Measurements from ENCODE around the gene LARGE1.

Gene LARGE1

DNA sequence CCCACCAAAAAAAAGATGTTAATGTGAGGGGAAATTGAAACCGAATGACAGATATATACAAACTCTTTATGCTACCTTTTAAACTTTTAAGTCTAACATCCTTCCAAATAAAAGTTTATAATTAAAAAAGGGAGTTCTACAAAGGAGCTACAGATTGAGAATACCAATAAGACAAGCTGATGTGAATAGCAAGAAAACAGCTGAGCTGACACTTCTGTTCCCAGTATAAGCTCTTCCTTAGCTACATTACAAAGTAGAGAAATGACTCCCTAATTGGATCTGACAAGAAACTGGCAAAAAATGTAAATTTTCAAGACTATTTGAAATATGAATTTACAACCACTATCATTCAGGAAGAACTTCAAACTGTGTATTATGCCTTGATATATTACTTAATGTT, 567.5 kb downstream of the LARGE1 start:
- WGBS (ENCODE audit: extremely low coverage, insufficient coverage, insufficient read length): no CpG with 5 or more reads among the region's 1 CpG
- no peak overlapping the region for H2AK5ac ChIP-seq (ENCODE audit: low read length)

DNA sequence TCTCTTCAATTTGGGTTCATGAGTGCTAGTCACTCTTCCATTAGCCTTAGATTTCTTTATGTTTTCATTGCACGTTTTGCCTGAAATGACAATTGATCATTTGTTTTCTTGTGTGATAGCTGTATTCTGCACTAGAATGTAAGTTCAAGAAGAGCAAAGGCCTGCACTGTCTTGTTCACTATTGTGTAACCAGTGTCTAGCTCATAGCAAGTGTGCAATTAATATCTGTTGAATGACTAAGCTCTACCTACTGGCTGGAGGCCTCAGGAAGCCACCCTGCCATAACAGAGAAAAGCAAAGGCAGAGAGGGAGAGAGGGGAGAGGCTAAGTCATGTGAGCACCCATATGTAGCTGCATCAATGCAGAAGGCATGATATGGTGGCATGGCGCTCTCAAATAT, 569.3 kb downstream of the LARGE1 start:
- Histone ChIP-seq H2BK5ac (ENCODE audit: low read depth, low read length, poor library complexity) (no peak overlapping the region), H3K36me3 (ENCODE audit: control insufficient read depth in 1 of 2, insufficient read depth in 2 of 2, low read length in 2 of 2) (peaks cover 0 to 2% of the 10 kb centered on the region in 2 experiments), H3K14ac (ENCODE audit: low read length) (no peak overlapping the region), H3K27me3 (ENCODE audit: insufficient read depth, low read length) (no peaks in the 10 kb centered on the region), H3K18ac (ENCODE audit: low read length) (no peak overlapping the region), H2BK120ac (ENCODE audit: insufficient read depth, low read length, poor library complexity) (no peak overlapping the region), H2AK5ac (ENCODE audit: low read length) (no peak overlapping the region), H4K12ac (ENCODE audit: low read depth, low read length) (no peak overlapping the region), H3K79me2 (ENCODE audit: control insufficient read depth, insufficient read depth, low read length, poor library complexity) (no peaks in the 10 kb centered on the region), H2AFZ (ENCODE audit: insufficient read depth, low read length, poor library complexity) (no peak overlapping the region), H3K79me1 (ENCODE audit: low read length) (no peaks in the 10 kb centered on the region), H3K4ac (ENCODE audit: low read depth, low read length) (no peak overlapping the region), H3K9ac (ENCODE audit: low read length) (no peak overlapping the region), H4K91ac (ENCODE audit: low read depth, low read length) (no peak overlapping the region), H3K4me2 (ENCODE audit: low read length) (no peak overlapping the region), H3K4me1 (ENCODE audit: control insufficient read depth in 1 of 2, insufficient read depth in 2 of 2, low read length in 2 of 2) (no peaks in the 10 kb centered on the region), H3K9me3 (ENCODE audit: insufficient read depth, low read depth, low read length) (no peaks in the 10 kb centered on the region), H3K23ac (ENCODE audit: low read length) (no peak overlapping the region), H3K4me3 (ENCODE audit: low read depth, low read length) (no peak overlapping the region), H3K27ac (ENCODE audit: low read depth, low read length) (no peak overlapping the region), H2BK12ac (ENCODE audit: low read length) (no peak overlapping the region), H4K8ac (ENCODE audit: low read depth, low read length) (no peak overlapping the region)
- no CpG with 5 or more reads among the region's 2 CpGs for WGBS (ENCODE audit: extremely low coverage, insufficient coverage, insufficient read length)
- DNase-seq: no peak

More for the DNA sequence above, 567.5 kb downstream of the LARGE1 start:
- no peak overlapping the region for H3K4me3 ChIP-seq (ENCODE audit: low read depth, low read length)
- no peaks in the 10 kb centered on the region for H3K79me2 ChIP-seq (ENCODE audit: control insufficient read depth, insufficient read depth, low read length, poor library complexity)
- H3K4me2 ChIP-seq (ENCODE audit: low read length): no peak overlapping the region
- no peak overlapping the region for H4K12ac ChIP-seq (ENCODE audit: low read depth, low read length)
- no peak overlapping the region for H3K14ac ChIP-seq (ENCODE audit: low read length)
- no peaks in the 10 kb centered on the region for H3K9me3 ChIP-seq (ENCODE audit: insufficient read depth, low read depth, low read length)
- no peaks in the 10 kb centered on the region for H3K27me3 ChIP-seq (ENCODE audit: insufficient read depth, low read length)
- H2BK5ac ChIP-seq (ENCODE audit: low read depth, low read length, poor library complexity): no peak overlapping the region
- H4K8ac ChIP-seq (ENCODE audit: low read depth, low read length): no peak overlapping the region
- H3K27ac ChIP-seq (ENCODE audit: low read depth, low read length): no peak overlapping the region
- H3K4ac ChIP-seq (ENCODE audit: low read depth, low read length): no peak overlapping the region
- H3K23ac ChIP-seq (ENCODE audit: low read length): no peak overlapping the region
- no peak overlapping the region for H2BK12ac ChIP-seq (ENCODE audit: low read length)
- DNase-seq: no peak
- H3K79me1 ChIP-seq (ENCODE audit: low read length): no peaks in the 10 kb centered on the region
- no peak overlapping the region for H2AFZ ChIP-seq (ENCODE audit: insufficient read depth, low read length, poor library complexity)
- no peak overlapping the region for H2BK120ac ChIP-seq (ENCODE audit: insufficient read depth, low read length, poor library complexity)
- no peak overlapping the region for H3K18ac ChIP-seq (ENCODE audit: low read length)
- H3K9ac ChIP-seq (ENCODE audit: low read length): no peak overlapping the region
- H4K91ac ChIP-seq (ENCODE audit: low read depth, low read length): no peak overlapping the region
- no peaks in the 10 kb centered on the region for H3K4me1 ChIP-seq (ENCODE audit: control insufficient read depth in 1 of 2, insufficient read depth in 2 of 2, low read length in 2 of 2)
- H3K36me3 ChIP-seq (ENCODE audit: control insufficient read depth in 1 of 2, insufficient read depth in 2 of 2, low read length in 2 of 2): peaks cover 0 to 5% of the 10 kb centered on the region in 2 experiments

DNA sequence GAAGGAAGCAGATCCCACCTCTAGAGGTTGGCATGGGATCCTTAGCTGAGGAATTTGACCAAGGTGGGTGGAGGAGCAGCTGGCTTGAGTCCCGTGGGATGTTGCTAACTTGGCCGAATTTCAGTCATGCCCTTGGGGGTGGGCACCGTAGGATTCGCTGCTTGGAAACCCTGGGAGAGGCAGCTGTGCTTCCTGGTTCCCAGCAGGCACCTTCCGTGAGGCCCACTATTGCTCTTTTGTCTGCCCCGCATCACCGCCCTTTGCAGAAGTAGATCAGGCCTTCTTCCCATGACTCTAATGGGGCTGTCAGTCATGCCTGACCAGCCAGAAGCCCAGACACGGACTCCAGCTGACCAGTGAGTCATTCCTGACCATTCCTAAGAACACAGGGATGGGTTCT, 569.8 kb downstream of the LARGE1 start:
- Histone ChIP-seq H3K23ac (ENCODE audit: low read length) (no peak overlapping the region), H3K27me3 (ENCODE audit: insufficient read depth, low read length) (no peaks in the 10 kb centered on the region), H3K4ac (ENCODE audit: low read depth, low read length) (no peak overlapping the region), H3K79me2 (ENCODE audit: control insufficient read depth, insufficient read depth, low read length, poor library complexity) (no peaks in the 10 kb centered on the region), H3K27ac (ENCODE audit: low read depth, low read length) (no peak overlapping the region), H3K14ac (ENCODE audit: low read length) (no peak overlapping the region), H3K9ac (ENCODE audit: low read length) (no peak overlapping the region), H3K36me3 (ENCODE audit: control insufficient read depth in 1 of 2, insufficient read depth in 2 of 2, low read length in 2 of 2) (peaks cover 0 to 2% of the 10 kb centered on the region in 2 experiments), H4K12ac (ENCODE audit: low read depth, low read length) (no peak overlapping the region), H2BK12ac (ENCODE audit: low read length) (no peak overlapping the region), H3K18ac (ENCODE audit: low read length) (no peak overlapping the region), H2BK120ac (ENCODE audit: insufficient read depth, low read length, poor library complexity) (no peak overlapping the region), H2AK5ac (ENCODE audit: low read length) (no peak overlapping the region), H3K9me3 (ENCODE audit: insufficient read depth, low read depth, low read length) (no peaks in the 10 kb centered on the region), H4K8ac (ENCODE audit: low read depth, low read length) (no peak overlapping the region), H4K91ac (ENCODE audit: low read depth, low read length) (no peak overlapping the region), H3K4me2 (ENCODE audit: low read length) (no peak overlapping the region), H3K4me1 (ENCODE audit: control insufficient read depth in 1 of 2, insufficient read depth in 2 of 2, low read length in 2 of 2) (no peaks in the 10 kb centered on the region), H3K79me1 (ENCODE audit: low read length) (no peaks in the 10 kb centered on the region), H2BK5ac (ENCODE audit: low read depth, low read length, poor library complexity) (no peak overlapping the region), H3K4me3 (ENCODE audit: low read depth, low read length) (no peak overlapping the region), H2AFZ (ENCODE audit: insufficient read depth, low read length, poor library complexity) (no peak overlapping the region)
- no CpG with 5 or more reads among the region's 8 CpGs for WGBS (ENCODE audit: extremely low coverage, insufficient coverage, insufficient read length)
- no peak for DNase-seq

DNA sequence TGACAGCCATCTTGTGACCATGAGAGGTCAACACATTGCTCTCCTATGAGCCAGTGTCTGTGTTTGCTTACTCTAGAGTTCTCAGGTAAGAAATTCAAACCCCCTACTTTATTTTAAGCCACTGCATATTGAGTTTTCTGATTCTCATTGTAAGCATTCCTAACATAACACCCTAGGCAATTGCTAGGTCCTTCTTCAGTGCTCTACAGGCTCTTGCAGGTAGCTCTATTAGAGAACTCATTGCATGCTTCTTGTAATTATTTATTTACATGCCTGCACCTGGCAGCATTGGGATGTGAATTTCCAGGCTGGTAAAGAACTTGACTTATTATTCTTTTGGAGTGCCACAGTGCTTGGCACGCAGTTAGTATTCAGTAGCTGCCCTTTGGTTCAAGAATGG, 573.3 kb downstream of the LARGE1 start:
- H3K79me1 ChIP-seq (ENCODE audit: low read length): no peaks in the 10 kb centered on the region
- H3K9me3 ChIP-seq (ENCODE audit: insufficient read depth, low read depth, low read length): no peaks in the 10 kb centered on the region
- no peak overlapping the region for H4K91ac ChIP-seq (ENCODE audit: low read depth, low read length)
- H4K12ac ChIP-seq (ENCODE audit: low read depth, low read length): no peak overlapping the region
- H3K4ac ChIP-seq (ENCODE audit: low read depth, low read length): no peak overlapping the region
- H2AK5ac ChIP-seq (ENCODE audit: low read length): no peak overlapping the region
- no peaks in the 10 kb centered on the region for H3K79me2 ChIP-seq (ENCODE audit: control insufficient read depth, insufficient read depth, low read length, poor library complexity)
- H2AFZ ChIP-seq (ENCODE audit: insufficient read depth, low read length, poor library complexity): no peak overlapping the region
- H3K18ac ChIP-seq (ENCODE audit: low read length): no peak overlapping the region
- no peak overlapping the region for H3K23ac ChIP-seq (ENCODE audit: low read length)
- H3K14ac ChIP-seq (ENCODE audit: low read length): no peak overlapping the region
- no peak overlapping the region for H3K4me3 ChIP-seq (ENCODE audit: low read depth, low read length)
- no peak overlapping the region for H2BK120ac ChIP-seq (ENCODE audit: insufficient read depth, low read length, poor library complexity)
- no peak overlapping the region for H2BK12ac ChIP-seq (ENCODE audit: low read length)
- H4K8ac ChIP-seq (ENCODE audit: low read depth, low read length): no peak overlapping the region
- WGBS (ENCODE audit: extremely low coverage, insufficient coverage, insufficient read length): no CpG with 5 or more reads among the region's 1 CpG
- H3K27me3 ChIP-seq (ENCODE audit: insufficient read depth, low read length): no peaks in the 10 kb centered on the region
- no peak overlapping the region for H2BK5ac ChIP-seq (ENCODE audit: low read depth, low read length, poor library complexity)
- H3K36me3 ChIP-seq (ENCODE audit: control insufficient read depth in 1 of 2, insufficient read depth in 2 of 2, low read length in 2 of 2): peaks cover 0 to 2% of the 10 kb centered on the region in 2 experiments
- H3K4me2 ChIP-seq (ENCODE audit: low read length): no peak overlapping the region
- no peak for DNase-seq
- no peaks in the 10 kb centered on the region for H3K4me1 ChIP-seq (ENCODE audit: control insufficient read depth in 1 of 2, insufficient read depth in 2 of 2, low read length in 2 of 2)
- H3K27ac ChIP-seq (ENCODE audit: low read depth, low read length): no peak overlapping the region
- H3K9ac ChIP-seq (ENCODE audit: low read length): no peak overlapping the region
